Thyroid gland (tissue), 4 donors: ENCODE data around the gene PBX2. TPM values are rescaled to one million over a fixed set of nuclear protein-coding genes. Genes with fewer than 3 reads are reported as not detected.

ENCODE experiments used
- DNase-seq, 2 donors: peaks; one replicate each; pipeline ENCODE4 v3.0.0-alpha.2; 2019
- H3K27ac ChIP-seq, 3 donors: fragments of 200-600 bp; sonication (generic); 1 replicate in 2 of 3; 2 replicates in 1 of 3; pipeline ENCODE4 v1.5.1; 2016 to 2019; ENCODE audit warnings: mild to moderate bottlenecking in 1 of 3, moderate library complexity in 1 of 3
- H3K27me3 ChIP-seq: fragments of 200-600 bp; sonication (generic); one replicate; pipeline ENCODE4 v1.5.1; 2019
- H3K36me3 ChIP-seq, 2 donors: fragments of 200-600 bp; sonication (generic); one replicate each; pipeline ENCODE4 v1.5.1; 2016 to 2019
- H3K4me1 ChIP-seq, 2 donors: fragments of 200-600 bp; sonication (generic); one replicate each; pipeline ENCODE4 v1.5.1; 2017 to 2019
- H3K4me3 ChIP-seq, 3 donors: fragments of 200-600 bp; sonication (generic); replicated peaks in 1 of 3; 1 replicate in 2 of 3; 2 replicates in 1 of 3; pipeline ENCODE4 v1.5.1; 2016; ENCODE audit warnings: mild to moderate bottlenecking in 1 of 3
- H3K9me3 ChIP-seq: fragments of 200-600 bp; sonication (generic); one replicate; pipeline ENCODE4 v1.5.1; 2017
- POLR2A ChIP-seq, 2 donors: fragments of 450-650 bp; IDR thresholded peaks; one replicate each; pipeline ENCODE4 v1.6.1; 2017; ENCODE audit warnings: antibody characterized with exemption in 2 of 2, mild to moderate bottlenecking in 2 of 2, moderate library complexity in 1 of 2
- WGBS, 2 donors: methylation state at CpG; one replicate each; pipeline ENCODE4 v1.1.5; 2017; 5-methylcytosine and 5-hydroxymethylcytosine counted together
- intact Hi-C: fragments of 100-400 bp; cut with DNase I; formaldehyde crosslinking; loops from one replicate; pipeline ENCODE4 v1.15.1; 2023
- total RNA-seq, 4 donors: library from RNA; depleted of rRNA; stranded (reverse); fragments of >200 nt; gene quantifications; one replicate each; pipeline ENCODE4 v1.2.3, GENCODE V29; 2016
- TF ChIP-seq, protein P1 (sequence below), 6 experiments: fragments of 200-600 bp in 3 of 6; fragments of 450-650 bp in 3 of 6; sonication (generic) in 3 of 6; IDR thresholded peaks; one replicate each; pipeline ENCODE4 v1.5.1; 2016 to 2019; ENCODE audit warnings: antibody characterized with exemption in 6 of 6, mild to moderate bottlenecking in 2 of 6, inconsistent platforms in 1 of 6, moderate library complexity in 1 of 6

The PBX2 gene
- total RNA-seq, 4 donors from 2014 or later: 66.0 to 93.4 (median 74.2) TPM

DNA sequence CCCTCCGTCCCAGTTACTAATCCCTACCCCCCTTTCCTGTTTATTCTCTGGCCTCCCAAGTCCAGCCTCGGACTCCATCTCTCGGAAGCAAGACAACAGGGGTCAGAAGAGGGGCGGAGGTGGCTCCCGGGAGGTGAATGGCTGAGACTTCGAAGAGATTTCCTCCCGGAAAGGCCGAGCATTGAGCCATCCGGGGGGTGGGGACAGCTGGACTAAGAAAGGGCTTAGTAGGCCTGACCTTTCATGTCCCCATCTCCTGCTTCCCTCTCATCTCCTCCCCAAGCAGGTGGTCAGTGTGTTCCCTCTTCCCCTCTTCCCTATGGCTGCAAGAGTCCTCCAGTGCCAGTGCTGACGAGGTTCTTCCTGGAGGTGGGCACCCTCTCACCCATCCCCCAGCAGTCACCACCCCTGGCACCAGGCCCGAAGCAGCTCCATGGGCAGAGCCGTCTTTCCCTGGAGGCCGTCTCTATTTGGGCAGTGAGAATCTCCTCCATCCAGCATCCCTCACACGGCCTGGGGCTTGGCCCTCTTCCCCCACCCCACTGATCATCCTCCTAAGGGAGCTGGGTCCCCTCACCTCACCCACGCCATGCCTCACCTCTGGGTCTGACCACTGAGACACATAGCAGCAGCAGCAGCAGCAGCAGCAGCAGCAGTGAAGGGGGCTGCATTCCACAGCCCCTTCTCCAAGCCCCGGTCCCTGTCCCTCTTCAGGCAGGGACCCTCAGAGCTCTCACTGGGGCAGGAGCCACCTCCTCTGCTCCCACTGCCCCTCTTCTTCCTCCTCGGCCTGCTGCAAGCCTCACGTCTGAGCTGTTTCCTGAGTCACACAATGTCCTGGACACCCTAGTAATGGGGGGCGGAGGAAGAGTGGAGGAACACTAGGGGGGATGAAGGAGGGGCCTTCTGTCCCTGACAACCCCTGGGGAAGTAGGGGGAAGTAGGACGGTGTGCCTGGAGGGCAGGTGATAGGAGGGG is 33.5 kb upstream of the PBX2 start, which contains the start of gene NOTCH4:
TSS of gene NOTCH4 (minus strand) at position 810 of the 978 bp plus-strand sequence. CDS start at position 671, 139 bp downstream.
- intact Hi-C loops: no loop called here
- no peaks in the 10 kb centered on the region for H3K36me3 ChIP-seq
- H3K4me1 ChIP-seq: no peaks in the 10 kb centered on the region
- TF ChIP-seq POLR2A (IDR thresholded peaks at IDR 0.05): peak in 1 of 2 donors; percentile 13
- TF ChIP-seq, protein P1, sequence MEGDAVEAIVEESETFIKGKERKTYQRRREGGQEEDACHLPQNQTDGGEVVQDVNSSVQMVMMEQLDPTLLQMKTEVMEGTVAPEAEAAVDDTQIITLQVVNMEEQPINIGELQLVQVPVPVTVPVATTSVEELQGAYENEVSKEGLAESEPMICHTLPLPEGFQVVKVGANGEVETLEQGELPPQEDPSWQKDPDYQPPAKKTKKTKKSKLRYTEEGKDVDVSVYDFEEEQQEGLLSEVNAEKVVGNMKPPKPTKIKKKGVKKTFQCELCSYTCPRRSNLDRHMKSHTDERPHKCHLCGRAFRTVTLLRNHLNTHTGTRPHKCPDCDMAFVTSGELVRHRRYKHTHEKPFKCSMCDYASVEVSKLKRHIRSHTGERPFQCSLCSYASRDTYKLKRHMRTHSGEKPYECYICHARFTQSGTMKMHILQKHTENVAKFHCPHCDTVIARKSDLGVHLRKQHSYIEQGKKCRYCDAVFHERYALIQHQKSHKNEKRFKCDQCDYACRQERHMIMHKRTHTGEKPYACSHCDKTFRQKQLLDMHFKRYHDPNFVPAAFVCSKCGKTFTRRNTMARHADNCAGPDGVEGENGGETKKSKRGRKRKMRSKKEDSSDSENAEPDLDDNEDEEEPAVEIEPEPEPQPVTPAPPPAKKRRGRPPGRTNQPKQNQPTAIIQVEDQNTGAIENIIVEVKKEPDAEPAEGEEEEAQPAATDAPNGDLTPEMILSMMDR (IDR thresholded peaks at IDR 0.05): no peak
- H3K9me3 ChIP-seq: no peaks in the 10 kb centered on the region
- no peak for DNase-seq
- no peaks in the 10 kb centered on the region for H3K27me3 ChIP-seq
- peak within 1 kb of the TSS in 2 of 3 donors; percentile 30 to 33 for H3K27ac ChIP-seq
- no peak within 1 kb of the TSS for H3K4me3 ChIP-seq
- WGBS, 2 donors: 56 to 59% methylated on average over 19 to 20 of the region's 20 CpGs

DNA sequence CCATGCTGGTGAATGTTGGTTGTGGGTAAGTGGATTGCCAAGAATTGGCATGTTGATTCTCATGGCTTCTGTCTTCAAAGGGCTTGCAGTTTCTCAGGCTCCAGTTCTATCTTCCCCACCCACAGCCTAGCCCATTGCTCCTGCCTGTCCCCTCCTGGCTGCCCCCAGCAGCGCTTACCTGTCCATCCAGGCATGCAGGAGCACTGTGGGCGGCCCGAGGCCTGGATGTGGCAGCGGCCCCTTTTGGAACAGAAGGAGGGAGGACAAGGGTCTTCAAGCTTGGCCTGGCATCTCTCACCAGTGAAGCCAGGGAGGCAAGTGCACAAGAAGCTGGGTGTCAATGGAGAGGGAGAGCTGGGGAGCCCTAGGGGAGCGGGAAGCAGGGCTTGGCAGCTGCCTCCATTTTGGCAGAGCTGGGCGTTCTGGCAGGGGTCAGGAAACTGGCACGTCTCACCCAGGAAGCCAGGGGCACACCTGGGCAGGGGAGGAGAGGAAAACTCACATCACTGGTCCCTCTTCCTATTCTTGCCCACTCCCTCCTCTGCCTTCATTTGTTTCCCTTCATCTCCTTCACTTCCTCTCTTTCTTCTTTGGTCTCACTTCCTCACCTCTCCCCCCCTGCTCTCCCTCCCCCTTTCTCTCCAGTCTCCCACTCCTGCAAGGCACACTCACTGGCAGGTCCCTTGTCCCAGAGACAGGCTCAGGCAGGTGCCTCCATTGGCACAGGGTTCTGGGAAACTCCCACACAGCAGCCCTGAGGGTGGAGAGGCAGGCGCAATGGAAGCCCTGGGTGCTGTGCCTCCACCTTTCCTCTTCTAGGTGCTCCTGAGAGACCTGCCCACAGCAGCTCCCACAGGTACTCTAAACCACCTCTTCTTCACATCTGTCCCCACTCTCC is 32.6 kb upstream of the PBX2 start:
- H3K36me3 ChIP-seq: no peaks in the 10 kb centered on the region
- H3K4me1 ChIP-seq: no peaks in the 10 kb centered on the region
- H3K27me3 ChIP-seq: no peaks in the 10 kb centered on the region
- H3K27ac ChIP-seq: no peak overlapping the region
- DNase-seq: no peak
- intact Hi-C loops: no loop called here
- H3K9me3 ChIP-seq: no peaks in the 10 kb centered on the region
- TF ChIP-seq, protein P1 (IDR thresholded peaks at IDR 0.05): no peak
- no peak for TF ChIP-seq POLR2A (IDR thresholded peaks at IDR 0.05)
- no peak overlapping the region for H3K4me3 ChIP-seq
- WGBS, 2 donors: 75 to 90% methylated on average over 8 of the region's 8 CpGs

DNA sequence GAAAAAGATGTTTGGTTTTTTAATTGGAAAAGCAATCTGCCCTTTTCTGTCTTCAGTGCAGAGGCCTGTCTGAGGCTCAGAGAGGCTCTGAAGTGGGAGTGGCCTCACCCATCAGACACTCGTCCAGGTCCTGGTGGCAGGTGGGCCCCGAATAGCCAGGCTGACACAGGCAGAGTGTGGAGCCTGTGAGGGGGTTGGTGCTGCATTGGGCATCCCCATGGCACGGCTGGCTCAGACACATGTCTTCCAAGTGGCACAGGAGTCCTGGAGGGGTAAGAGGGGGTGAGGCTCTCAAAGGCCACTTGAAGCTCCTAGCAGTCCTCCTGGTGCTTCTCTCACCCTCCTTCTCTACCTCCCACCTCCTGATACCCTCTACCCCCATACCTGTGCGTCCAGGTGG is 30.0 kb upstream of the PBX2 start:
- TF ChIP-seq, protein P1 (IDR thresholded peaks at IDR 0.05): no peak
- TF ChIP-seq POLR2A (IDR thresholded peaks at IDR 0.05): no peak
- intact Hi-C loops: no loop called here
- Histone ChIP-seq H3K27me3 (no peaks in the 10 kb centered on the region), H3K9me3 (no peaks in the 10 kb centered on the region), H3K36me3 (no peaks in the 10 kb centered on the region), H3K4me3 (no peak overlapping the region), H3K27ac (no peak overlapping the region), H3K4me1 (no peaks in the 10 kb centered on the region)
- WGBS, 2 donors: 44 to 51% methylated on average over 3 to 4 of the region's 4 CpGs
- DNase-seq: no peak

DNA sequence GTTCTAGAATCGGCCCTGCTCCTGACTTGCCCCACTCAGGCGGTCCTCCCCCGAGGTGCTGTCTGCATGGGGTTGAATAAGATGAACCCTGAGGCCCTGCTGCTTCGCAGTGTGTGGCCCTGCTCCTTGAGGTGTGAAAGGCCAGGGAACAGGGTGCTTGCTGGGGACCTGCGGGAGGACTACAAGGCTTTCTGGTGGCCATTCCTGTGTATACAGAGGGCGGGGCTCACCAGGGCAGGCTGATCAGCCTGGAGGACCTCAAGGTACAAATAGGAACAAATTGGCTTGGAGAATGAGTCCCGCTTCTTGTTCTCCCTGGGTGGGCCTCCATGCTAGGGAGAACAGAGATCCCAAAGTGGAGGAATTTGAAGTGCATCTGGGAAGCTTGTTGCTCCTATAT is 28.2 kb upstream of the PBX2 start:
- no peaks in the 10 kb centered on the region for H3K9me3 ChIP-seq
- H3K4me1 ChIP-seq: no peaks in the 10 kb centered on the region
- no peaks in the 10 kb centered on the region for H3K36me3 ChIP-seq
- no peaks in the 10 kb centered on the region for H3K27me3 ChIP-seq
- DNase-seq: no peak
- no peak overlapping the region for H3K4me3 ChIP-seq
- no peak overlapping the region for H3K27ac ChIP-seq
- WGBS, 2 donors: 71 to 85% methylated on average over 5 to 7 of the region's 7 CpGs
- TF ChIP-seq, protein P1 (IDR thresholded peaks at IDR 0.05): no peak
- TF ChIP-seq POLR2A (IDR thresholded peaks at IDR 0.05): no peak
- intact Hi-C loops: no loop called here
